ENCODE measurements around the gene LDLRAD4.

DNA sequence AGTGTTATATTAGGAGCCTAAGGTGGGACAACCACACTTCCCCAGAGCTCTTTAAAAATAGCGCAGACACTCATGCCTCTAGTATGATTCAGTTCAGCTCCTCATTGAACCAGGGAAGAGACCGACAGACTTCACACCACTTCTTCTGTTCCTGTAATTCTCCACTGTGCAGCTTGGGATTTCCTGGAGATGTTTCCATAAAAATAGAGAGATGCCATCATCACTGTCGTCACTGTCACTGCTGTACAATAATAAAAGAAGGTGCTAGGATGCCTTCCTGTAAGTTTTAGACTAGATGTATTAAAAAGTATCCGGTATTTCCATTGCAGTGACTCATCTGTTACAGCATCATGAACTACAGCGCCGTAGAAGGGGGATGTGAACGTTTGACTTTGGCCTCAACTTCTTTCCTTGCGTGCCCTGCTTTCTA is 396.9 kb downstream of the LDLRAD4 start:
- TF ChIP-seq, protein P1, sequence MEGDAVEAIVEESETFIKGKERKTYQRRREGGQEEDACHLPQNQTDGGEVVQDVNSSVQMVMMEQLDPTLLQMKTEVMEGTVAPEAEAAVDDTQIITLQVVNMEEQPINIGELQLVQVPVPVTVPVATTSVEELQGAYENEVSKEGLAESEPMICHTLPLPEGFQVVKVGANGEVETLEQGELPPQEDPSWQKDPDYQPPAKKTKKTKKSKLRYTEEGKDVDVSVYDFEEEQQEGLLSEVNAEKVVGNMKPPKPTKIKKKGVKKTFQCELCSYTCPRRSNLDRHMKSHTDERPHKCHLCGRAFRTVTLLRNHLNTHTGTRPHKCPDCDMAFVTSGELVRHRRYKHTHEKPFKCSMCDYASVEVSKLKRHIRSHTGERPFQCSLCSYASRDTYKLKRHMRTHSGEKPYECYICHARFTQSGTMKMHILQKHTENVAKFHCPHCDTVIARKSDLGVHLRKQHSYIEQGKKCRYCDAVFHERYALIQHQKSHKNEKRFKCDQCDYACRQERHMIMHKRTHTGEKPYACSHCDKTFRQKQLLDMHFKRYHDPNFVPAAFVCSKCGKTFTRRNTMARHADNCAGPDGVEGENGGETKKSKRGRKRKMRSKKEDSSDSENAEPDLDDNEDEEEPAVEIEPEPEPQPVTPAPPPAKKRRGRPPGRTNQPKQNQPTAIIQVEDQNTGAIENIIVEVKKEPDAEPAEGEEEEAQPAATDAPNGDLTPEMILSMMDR (conservative IDR thresholded peaks at IDR 0.05): no peak
- no peak for TF ChIP-seq ZFX (IDR thresholded peaks at IDR 0.05)
